ENCODE results near the gene CCNB1IP1. TPM values are rescaled to one million over a fixed set of nuclear protein-coding genes. Genes with fewer than 3 reads are reported as not detected.
A peak's percentile ranks its signal among the peaks of the same experiment; 100 is the strongest.
"Not testable (repeated sequence)": the region's sequence is repeated elsewhere in the genome, so short reads cannot be mapped to it uniquely, and the experiment has no call there.

CCNB1IP1 gene
- total RNA-seq, 2 donors from 2014 or later, result 25.4 to 66.3 TPM

DNA sequence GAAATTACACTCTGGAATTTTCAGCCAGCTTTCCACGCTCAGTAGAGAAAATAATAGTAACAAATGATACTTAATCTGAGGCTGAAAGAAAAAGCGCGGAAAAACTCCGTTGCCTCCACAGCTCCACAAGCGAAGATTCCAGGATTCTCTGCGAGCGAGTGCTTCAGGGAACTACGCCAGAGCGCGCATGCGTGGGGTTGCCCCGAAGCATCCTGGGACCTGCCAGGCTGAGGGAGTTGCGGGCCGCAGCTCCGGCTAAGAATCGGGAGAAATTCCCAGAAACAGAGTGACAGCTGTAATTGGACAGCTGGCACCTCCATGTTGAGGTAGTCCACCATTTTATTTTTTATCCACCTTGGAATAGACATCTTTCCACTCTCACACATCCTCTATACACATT is 15.4 kb downstream of the CCNB1IP1 start:
- Mint-ChIP-seq H3K9me3 (no peaks in the 10 kb centered on the region), H3K4me3 (no peak overlapping the region), H3K27ac (no peak overlapping the region), H3K27me3 (no peaks in the 10 kb centered on the region), H3K36me3 (peaks cover 14% of the 10 kb centered on the region), H3K4me1 (ENCODE audit: low read depth in 2 of 2) (no peaks in the 10 kb centered on the region)
- DNase-seq (ENCODE audit: low spot score) (no peak), ATAC-seq (no peak)

DNA sequence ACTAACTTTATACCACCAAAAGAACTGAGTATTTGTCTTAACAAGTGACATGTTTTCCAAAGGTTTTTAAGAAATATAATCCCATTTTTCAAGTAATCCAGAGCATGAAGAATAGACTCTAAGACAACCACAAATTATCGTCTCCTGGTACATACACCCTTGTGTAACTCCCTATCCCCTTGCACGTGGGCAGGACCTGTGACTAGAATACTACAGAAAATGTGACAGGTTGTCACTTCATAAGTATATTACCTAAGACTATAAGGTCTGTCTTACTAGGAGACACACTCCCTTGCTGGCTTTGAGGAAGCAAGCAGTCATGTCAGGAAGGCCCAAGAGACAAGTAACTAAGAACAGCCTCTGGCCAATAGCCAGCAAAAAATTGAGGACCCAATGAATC is 19.1 kb downstream of the CCNB1IP1 start:
- no peak for ATAC-seq
- Mint-ChIP-seq H3K4me3 (no peak overlapping the region), H3K4me1 (ENCODE audit: low read depth in 2 of 2) (no peaks in the 10 kb centered on the region), H3K9me3 (no peaks in the 10 kb centered on the region), H3K36me3 (peaks cover 20% of the 10 kb centered on the region), H3K27ac (no peak overlapping the region), H3K27me3 (no peaks in the 10 kb centered on the region)
- DNase-seq (ENCODE audit: low spot score), result no peak

DNA sequence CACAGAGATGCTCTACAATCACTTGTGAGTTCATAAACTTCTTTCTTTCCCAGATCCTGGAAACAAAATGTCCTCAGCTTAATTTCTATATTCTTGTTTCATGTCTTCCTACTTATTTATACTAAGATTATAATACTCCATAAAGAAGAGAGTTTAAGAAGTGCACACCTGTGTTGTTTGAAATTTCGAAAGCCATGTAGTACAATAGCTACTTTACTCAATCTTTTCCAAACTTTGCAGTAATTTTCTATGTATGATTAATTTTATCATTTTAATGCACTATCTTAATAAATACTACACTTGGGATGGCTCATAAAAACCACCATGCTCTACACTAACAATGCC is 27.0 kb downstream of the CCNB1IP1 start:
- no peaks in the 10 kb centered on the region for H3K9me3 Mint-ChIP-seq
- H3K27me3 Mint-ChIP-seq, result no peaks in the 10 kb centered on the region
- ATAC-seq, result no peak
- DNase-seq (ENCODE audit: low spot score), result no peak
- H3K27ac Mint-ChIP-seq, result peak overlapping the region; percentile 72 to 88
- H3K4me1 Mint-ChIP-seq (ENCODE audit: low read depth in 2 of 2), result peaks cover 23 to 38% of the 10 kb centered on the region in 2 donors
- peaks cover 4% of the 10 kb centered on the region for H3K36me3 Mint-ChIP-seq
- peak overlapping the region; percentile 93 for H3K4me3 Mint-ChIP-seq

DNA sequence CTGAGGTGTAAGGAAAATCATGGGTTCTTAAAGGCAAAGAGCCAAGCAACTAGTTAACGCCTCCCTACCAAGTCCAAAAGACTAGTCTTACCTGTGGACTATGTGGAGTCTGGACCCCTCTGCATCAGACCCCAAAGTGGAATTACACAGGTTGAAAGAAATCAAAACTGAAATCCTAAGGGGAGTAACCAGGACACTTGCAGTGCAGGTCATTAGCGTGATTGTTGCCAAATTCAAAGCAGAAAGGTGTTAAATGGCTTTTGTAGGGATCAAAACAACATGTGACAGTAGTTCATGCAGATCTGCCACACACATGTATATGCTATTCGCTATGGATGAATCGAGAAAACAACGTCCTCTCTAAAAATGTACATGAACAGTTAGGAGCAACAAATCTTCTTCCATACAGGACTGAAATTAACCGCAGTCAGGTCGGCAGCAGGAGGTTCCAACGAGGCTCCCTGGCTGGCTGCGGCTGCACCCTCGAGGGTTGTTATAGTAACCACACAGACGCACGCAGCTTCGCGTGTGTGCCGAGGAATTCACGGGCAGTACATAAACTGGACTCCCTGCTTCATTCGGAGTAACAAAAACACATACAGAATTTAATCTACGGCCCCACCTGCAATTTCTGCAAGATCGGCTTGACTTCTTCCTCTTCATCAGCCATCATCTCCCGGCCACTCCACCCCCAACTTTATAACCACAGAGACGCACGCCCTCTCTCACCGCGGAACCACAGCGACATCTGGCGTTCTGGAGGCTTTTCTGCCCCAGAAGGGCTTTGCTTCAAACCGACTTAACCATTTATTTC is 27.6 kb downstream of the CCNB1IP1 start, which contains the start of gene TTC5:
Gene TTC5 (minus strand): TSS at position 687 of the 814 bp plus-strand sequence. CDS start 14 bp downstream, at position 673.
- no peaks in the 10 kb centered on the region for H3K27me3 Mint-ChIP-seq
- no peaks in the 10 kb centered on the region for H3K9me3 Mint-ChIP-seq
- H3K36me3 Mint-ChIP-seq, result peaks cover 10% of the 10 kb centered on the region
- peak within 1 kb of the TSS; percentile 93 for H3K4me3 Mint-ChIP-seq
- ATAC-seq (peak; percentile 96 to 97), DNase-seq (ENCODE audit: low spot score) (peak; percentile 90)
- peak within 1 kb of the TSS; percentile 72 to 88 for H3K27ac Mint-ChIP-seq
- peaks cover 25 to 41% of the 10 kb centered on the region in 2 donors for H3K4me1 Mint-ChIP-seq (ENCODE audit: low read depth in 2 of 2)

DNA sequence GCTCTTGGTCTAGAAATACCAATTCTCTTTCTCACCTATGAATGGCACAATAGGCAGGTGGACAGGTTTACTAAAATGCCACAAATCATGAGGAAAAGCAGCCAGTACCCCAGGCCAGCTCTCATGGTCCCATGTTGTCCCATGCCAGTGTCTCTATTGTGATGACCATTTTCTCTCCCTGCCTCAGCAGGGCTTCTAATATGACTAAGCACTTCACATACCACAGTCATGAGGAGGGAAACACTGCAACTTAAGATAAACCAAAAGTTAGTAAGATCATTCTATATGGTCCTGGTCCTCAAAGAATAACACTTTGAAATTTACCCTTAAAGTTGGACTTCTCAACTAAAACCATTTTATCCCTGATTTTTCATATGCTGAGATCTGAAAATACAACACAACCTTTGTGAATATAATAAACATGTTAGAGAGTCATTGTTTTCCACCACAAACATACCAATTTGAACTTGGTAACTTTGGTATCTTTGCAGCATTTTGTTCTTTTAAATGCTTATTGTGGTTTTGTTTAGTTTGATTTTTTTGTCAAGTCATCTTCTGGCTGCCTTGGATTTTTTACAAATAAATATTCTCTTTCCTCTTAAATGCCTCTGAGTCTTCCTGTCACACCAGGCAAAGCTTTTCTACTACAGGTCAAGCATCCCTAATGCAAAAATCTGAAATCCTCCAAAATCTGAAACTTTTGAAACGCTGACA is 30.9 kb downstream of the CCNB1IP1 start:
- H3K27me3 Mint-ChIP-seq, result no peaks in the 10 kb centered on the region
- H3K36me3 Mint-ChIP-seq, result peaks cover 22% of the 10 kb centered on the region
- peaks cover 25 to 41% of the 10 kb centered on the region in 2 donors for H3K4me1 Mint-ChIP-seq (ENCODE audit: low read depth in 2 of 2)
- ATAC-seq, result peak in 1 of 2 donors; percentile 59
- no peak overlapping the region for H3K27ac Mint-ChIP-seq
- no peak for DNase-seq (ENCODE audit: low spot score)
- no peak overlapping the region for H3K4me3 Mint-ChIP-seq
- no peaks in the 10 kb centered on the region for H3K9me3 Mint-ChIP-seq

DNA sequence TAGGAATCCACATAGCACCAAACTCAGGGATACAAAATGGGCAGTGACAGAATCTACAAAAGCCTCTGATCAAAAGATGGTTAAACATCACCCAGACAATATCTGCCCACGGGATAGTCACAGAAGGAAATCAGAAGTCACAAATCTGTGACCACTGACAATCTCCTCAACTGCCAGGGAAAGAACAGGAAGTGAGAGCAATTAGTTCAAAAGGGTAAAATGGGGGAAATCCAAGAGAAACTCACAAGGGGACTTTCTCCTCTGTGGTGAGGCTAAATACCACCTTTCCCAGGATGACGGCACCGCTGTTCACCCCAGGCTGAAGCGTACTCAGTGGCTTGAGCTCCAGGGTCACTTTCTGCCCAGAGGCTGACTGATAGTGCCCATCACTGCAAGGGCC is 38.0 kb downstream of the CCNB1IP1 start:
- no peaks in the 10 kb centered on the region for H3K9me3 Mint-ChIP-seq
- H3K4me1 Mint-ChIP-seq (ENCODE audit: low read depth in 2 of 2), result peaks cover 2 to 6% of the 10 kb centered on the region in 2 donors
- H3K27me3 Mint-ChIP-seq, result no peaks in the 10 kb centered on the region
- peaks cover 50% of the 10 kb centered on the region for H3K36me3 Mint-ChIP-seq
- H3K4me3 Mint-ChIP-seq, result no peak overlapping the region
- no peak overlapping the region for H3K27ac Mint-ChIP-seq
- DNase-seq (ENCODE audit: low spot score) (no peak), ATAC-seq (peak in 1 of 2 donors; percentile 49)

DNA sequence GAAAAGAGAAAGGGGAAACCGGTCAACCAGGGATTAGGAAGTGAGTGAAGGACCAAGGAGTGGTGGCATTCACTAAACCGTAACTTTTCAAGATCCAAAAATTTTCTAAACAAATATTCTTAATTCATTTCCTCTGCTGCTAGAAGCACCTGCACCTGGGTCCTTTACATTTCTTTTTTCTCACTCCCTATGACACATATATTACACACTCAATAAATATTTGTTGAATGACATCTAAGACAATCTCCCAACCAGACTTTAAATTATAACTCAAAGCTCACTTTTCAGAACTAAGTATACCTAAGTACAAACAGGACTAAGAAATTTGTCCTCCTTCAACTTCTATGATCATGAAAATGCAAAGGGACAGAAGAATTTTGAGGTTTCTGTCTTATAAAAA is 38.4 kb downstream of the CCNB1IP1 start:
- ATAC-seq (no peak), DNase-seq (ENCODE audit: low spot score) (no peak)
- Mint-ChIP-seq H3K9me3 (no peaks in the 10 kb centered on the region), H3K27ac (no peak overlapping the region), H3K27me3 (no peaks in the 10 kb centered on the region), H3K36me3 (peaks cover 53% of the 10 kb centered on the region), H3K4me3 (no peak overlapping the region), H3K4me1 (ENCODE audit: low read depth in 2 of 2) (peaks cover 2 to 6% of the 10 kb centered on the region in 2 donors)

DNA sequence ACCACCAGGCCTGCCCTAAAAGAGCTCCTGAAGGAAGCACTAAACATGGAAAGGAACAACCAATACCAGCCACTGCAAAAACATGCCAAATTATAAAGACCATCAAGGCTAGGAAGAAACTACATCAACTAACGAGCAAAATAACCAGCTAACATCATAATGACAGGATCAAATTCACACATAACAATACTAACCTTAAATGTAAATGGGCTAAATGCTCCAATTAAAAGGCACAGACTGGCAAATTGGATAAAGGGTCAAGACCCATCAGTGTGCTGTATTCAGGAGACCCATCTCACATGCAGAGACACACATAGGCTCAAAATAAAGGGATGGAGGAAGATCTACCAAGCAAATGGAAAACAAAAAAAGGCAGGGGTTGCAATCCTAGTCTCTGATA is 51.1 kb downstream of the CCNB1IP1 start:
- not testable (repeated sequence) for DNase-seq (ENCODE audit: low spot score); H3K4me1 Mint-ChIP-seq (ENCODE audit: low read depth in 2 of 2); H3K27ac Mint-ChIP-seq; H3K27me3 Mint-ChIP-seq; ATAC-seq; H3K4me3 Mint-ChIP-seq; H3K9me3 Mint-ChIP-seq
- peaks cover 26% of the 10 kb centered on the region for H3K36me3 Mint-ChIP-seq

DNA sequence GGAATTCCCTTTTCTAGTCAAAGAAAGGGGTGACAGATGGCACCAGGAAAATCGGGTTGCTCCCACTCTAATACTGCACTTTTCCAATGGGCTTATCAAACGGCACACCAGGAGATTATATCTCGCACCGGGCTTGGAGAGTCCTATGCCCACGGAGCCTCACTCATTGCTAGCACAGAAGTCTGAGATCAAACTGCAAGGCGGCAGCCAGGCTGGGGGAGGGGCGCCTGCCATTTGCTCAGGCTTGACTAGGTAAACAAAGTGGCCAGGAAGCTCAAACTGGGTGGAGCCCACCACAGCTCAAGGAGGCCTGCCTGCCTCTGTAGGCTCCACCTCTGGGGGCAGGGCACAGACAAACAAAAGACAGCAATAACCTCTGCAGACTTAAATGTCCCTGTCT is 52.8 kb downstream of the CCNB1IP1 start:
- H3K4me1 Mint-ChIP-seq (ENCODE audit: low read depth in 2 of 2); DNase-seq (ENCODE audit: low spot score); H3K4me3 Mint-ChIP-seq; H3K9me3 Mint-ChIP-seq; H3K27me3 Mint-ChIP-seq; ATAC-seq: not testable (repeated sequence)
- Mint-ChIP-seq H3K36me3 (peaks cover 30% of the 10 kb centered on the region), H3K27ac (peak overlapping the region in 1 of 2 donors; percentile 39)

DNA sequence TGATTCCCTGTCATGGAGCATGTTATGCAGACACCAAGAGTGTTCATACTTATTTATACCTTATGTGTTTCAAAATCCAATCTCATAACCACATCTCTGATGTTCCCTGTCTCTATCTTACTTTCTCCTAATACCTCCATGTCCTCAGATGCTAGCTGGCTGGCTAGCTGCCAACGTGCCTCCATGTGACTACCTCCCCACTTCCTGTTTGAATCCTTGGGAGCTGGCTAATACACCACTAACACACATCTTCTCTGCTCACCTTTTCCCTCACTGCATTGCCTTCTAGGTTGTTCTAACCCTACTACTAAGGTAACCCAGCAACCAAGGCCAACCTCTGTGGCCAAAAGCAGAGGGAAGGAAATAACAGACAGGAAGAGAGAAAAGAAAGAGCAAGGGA is 54.7 kb downstream of the CCNB1IP1 start:
- ATAC-seq (no peak), DNase-seq (ENCODE audit: low spot score) (no peak)
- Mint-ChIP-seq H3K9me3 (no peaks in the 10 kb centered on the region), H3K27me3 (no peaks in the 10 kb centered on the region), H3K4me1 (ENCODE audit: low read depth in 2 of 2) (peaks cover 5 to 7% of the 10 kb centered on the region in 2 donors), H3K36me3 (peaks cover 39% of the 10 kb centered on the region), H3K27ac (no peak overlapping the region), H3K4me3 (no peak overlapping the region)

DNA sequence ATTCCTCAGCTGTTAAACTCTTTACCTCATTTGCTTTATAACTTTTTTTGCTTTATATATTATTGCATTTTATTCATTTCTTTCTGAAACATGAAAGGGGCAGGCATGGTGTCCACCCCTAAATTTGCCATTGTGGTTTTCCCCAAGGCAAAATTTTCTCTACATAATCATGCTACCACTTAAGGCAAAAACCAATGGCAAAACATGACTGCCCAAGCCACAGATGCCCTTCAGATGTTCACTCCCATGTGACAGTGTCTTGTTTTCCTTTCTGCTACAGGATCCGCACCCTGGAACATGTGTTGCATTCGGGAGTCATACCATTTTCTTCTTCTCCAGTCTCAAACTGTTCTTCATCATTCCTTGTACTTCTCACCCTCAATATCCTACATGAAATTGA is 55.7 kb downstream of the CCNB1IP1 start:
- Mint-ChIP-seq H3K36me3 (peaks cover 33% of the 10 kb centered on the region), H3K9me3 (peaks cover under 1% of the 10 kb centered on the region), H3K4me1 (ENCODE audit: low read depth in 2 of 2) (peaks cover 0 to 7% of the 10 kb centered on the region in 2 donors), H3K4me3 (no peak overlapping the region), H3K27me3 (no peaks in the 10 kb centered on the region), H3K27ac (no peak overlapping the region)
- no peak for DNase-seq (ENCODE audit: low spot score)
- no peak for ATAC-seq

DNA sequence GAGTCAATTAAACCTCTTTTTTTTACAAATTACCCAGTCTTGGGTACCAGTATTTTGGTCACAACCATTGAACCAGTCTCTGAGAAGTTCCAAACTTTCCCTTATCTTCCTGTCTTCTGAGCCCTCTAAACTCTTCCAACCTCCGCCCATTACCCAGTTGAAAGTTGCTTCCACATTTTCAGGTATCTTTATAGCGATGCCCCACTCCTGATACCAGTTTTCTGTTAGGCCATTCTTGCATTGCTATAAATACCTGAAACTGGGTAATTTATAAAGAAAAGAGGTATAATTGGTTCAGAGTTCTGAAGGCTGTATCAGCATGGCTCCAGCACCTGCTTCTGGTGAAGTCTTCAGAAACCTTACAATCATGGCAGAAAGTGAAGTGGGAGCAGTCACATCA is 59.0 kb downstream of the CCNB1IP1 start:
- peaks cover 31% of the 10 kb centered on the region for H3K36me3 Mint-ChIP-seq

DNA sequence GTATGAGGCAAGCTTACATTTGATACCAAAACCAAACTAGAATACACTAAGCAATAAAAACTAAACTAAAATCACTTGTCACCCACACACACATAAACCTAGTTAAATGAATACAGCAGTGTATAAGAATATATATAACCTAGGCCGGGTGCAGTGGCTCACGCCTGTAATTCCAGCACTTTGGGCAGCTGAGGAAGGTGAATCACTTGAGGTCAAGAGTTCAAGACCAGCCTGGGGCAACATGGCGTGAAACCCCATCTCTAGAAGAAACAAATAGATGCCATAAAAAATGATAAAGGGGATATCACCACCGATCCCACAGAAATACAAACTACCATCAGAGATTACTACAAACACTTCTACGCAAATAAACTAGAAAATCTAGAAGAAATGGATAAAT is 68.7 kb downstream of the CCNB1IP1 start:
- ATAC-seq; H3K27me3 Mint-ChIP-seq; H3K4me3 Mint-ChIP-seq; H3K36me3 Mint-ChIP-seq; H3K9me3 Mint-ChIP-seq; DNase-seq (ENCODE audit: low spot score); H3K27ac Mint-ChIP-seq; H3K4me1 Mint-ChIP-seq (ENCODE audit: low read depth in 2 of 2): not testable (repeated sequence)

More for the DNA sequence above, 59.0 kb downstream of the CCNB1IP1 start:
- Mint-ChIP-seq H3K4me1 (ENCODE audit: low read depth in 2 of 2) (no peaks in the 10 kb centered on the region), H3K27me3 (no peaks in the 10 kb centered on the region), H3K4me3 (no peak overlapping the region), H3K27ac (no peak overlapping the region), H3K9me3 (peaks cover 9% of the 10 kb centered on the region)
- DNase-seq (ENCODE audit: low spot score) (no peak), ATAC-seq (no peak)

DNA sequence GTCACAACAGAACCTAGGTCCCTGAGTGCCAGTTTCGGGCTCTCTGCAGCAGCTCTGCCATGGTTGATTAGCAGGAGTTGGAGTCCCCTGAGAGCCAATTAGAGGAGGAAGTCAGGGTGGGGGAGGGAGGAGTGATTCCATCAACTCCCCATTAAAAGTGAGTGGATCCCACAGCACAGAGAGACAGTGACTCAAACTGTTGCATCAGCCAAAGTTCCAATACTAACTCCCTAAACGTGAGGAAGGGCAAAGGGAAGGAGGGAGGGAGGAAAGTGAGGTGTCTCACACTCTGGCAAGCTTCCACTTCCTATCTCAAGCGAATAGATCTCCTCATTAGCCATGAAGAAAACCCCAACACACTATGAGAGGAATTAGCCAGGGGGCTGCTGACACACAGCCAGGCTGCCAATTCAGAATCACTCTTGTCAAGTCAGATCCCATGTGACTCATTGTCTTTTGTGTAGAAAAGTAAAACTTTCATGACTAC is 70.4 kb downstream of the CCNB1IP1 start:
- no peaks in the 10 kb centered on the region for H3K36me3 Mint-ChIP-seq

More for the DNA sequence above, 70.4 kb downstream of the CCNB1IP1 start:
- DNase-seq (ENCODE audit: low spot score), result no peak
- Mint-ChIP-seq H3K4me1 (ENCODE audit: low read depth in 2 of 2) (no peaks in the 10 kb centered on the region), H3K4me3 (no peak overlapping the region), H3K27me3 (no peaks in the 10 kb centered on the region), H3K27ac (no peak overlapping the region), H3K9me3 (no peaks in the 10 kb centered on the region)
- no peak for ATAC-seq
